GM23338 (cell line): ENCODE results near the gene MLPH. TPM values are rescaled to one million over a fixed set of nuclear protein-coding genes. Genes with fewer than 3 reads are reported as not detected.
A peak's percentile ranks its signal among the peaks of the same experiment; 100 is the strongest.

Source experiments
- ATAC-seq: fragments of 200-7000 bp; cut with Tn5 transposase; 3 replicates; pipeline ENCODE4 v1.9.1; 2020
- DNase-seq: peaks from one replicate; pipeline ENCODE4 v3.0.0-alpha.2; 2015; ENCODE audit warnings: low spot score
- H2AFZ ChIP-seq: fragments of 200-600 bp; sonication (generic); 2 replicates; pipeline ENCODE4 v1.8.0; 2016; ENCODE audit warnings: antibody characterized with exemption, mild to moderate bottlenecking, moderate library complexity
- H3F3A ChIP-seq: fragments of 200-600 bp; sonication (generic); replicated peaks from 2 replicates; pipeline ENCODE4 v1.8.0; 2017; ENCODE audit warnings: antibody characterized with exemption, mixed run types, low read depth
- H3K27ac ChIP-seq: fragments of 200-600 bp; sonication (generic); 2 replicates; pipeline ENCODE4 v1.6.1; 2016; ENCODE audit warnings: low read depth
- H3K27me3 ChIP-seq: fragments of 200-600 bp; sonication (generic); 2 replicates; pipeline ENCODE4 v1.8.0; 2016; ENCODE audit warnings: mild to moderate bottlenecking, mixed run types, moderate library complexity; ENCODE audit not compliant: insufficient read depth
- H3K36me3 ChIP-seq: fragments of 200-600 bp; sonication (generic); 2 replicates; pipeline ENCODE4 v1.8.0; 2016; ENCODE audit warnings: mild to moderate bottlenecking; ENCODE audit not compliant: insufficient read depth
- H3K4me1 ChIP-seq: fragments of 200-600 bp; sonication (generic); 2 replicates; pipeline ENCODE4 v1.8.0; 2016; ENCODE audit warnings: mild to moderate bottlenecking, moderate library complexity; ENCODE audit not compliant: insufficient read depth
- H3K4me2 ChIP-seq: fragments of 200-600 bp; sonication (generic); 2 replicates; pipeline ENCODE4 v1.7.1; 2017; ENCODE audit warnings: mixed run types
- H3K4me3 ChIP-seq: fragments of 200-600 bp; sonication (generic); 2 replicates; pipeline ENCODE4 v1.6.1; 2016; ENCODE audit warnings: mixed run types
- H3K79me2 ChIP-seq: fragments of 200-600 bp; sonication (generic); replicated peaks from 2 replicates; pipeline ENCODE4 v1.8.0; 2017; ENCODE audit warnings: mild to moderate bottlenecking; ENCODE audit not compliant: insufficient read depth
- H3K9me2 ChIP-seq: fragments of 200-600 bp; sonication (generic); 2 replicates; pipeline ENCODE4 v1.8.0; 2017; ENCODE audit not compliant: insufficient read depth
- H4K20me1 ChIP-seq: fragments of 200-600 bp; sonication (generic); replicated peaks from 2 replicates; pipeline ENCODE4 v1.8.0; 2017; ENCODE audit warnings: mild to moderate bottlenecking; ENCODE audit not compliant: insufficient read depth
- H3K27ac Mint-ChIP-seq: 2 replicates; pipeline ENCODE4 v1.8.0; 2020; ENCODE audit warnings: inconsistent platforms, mild to moderate bottlenecking, moderate library complexity, mixed read lengths
- H3K27me3 Mint-ChIP-seq: 3 replicates; pipeline ENCODE4 v1.8.0; 2022; ENCODE audit warnings: low read depth, mild to moderate bottlenecking, moderate library complexity, mixed read lengths, inconsistent platforms; ENCODE audit not compliant: insufficient read depth, poor library complexity
- H3K36me3 Mint-ChIP-seq: 3 replicates; pipeline ENCODE4 v1.8.0; 2021; ENCODE audit warnings: low read depth, mild to moderate bottlenecking, inconsistent platforms, moderate library complexity, mixed read lengths
- H3K4me1 Mint-ChIP-seq: 3 replicates; pipeline ENCODE4 v1.8.0; 2020; ENCODE audit warnings: mild to moderate bottlenecking, inconsistent platforms, mixed read lengths
- H3K4me3 Mint-ChIP-seq: 3 replicates; pipeline ENCODE4 v1.8.0; 2021; ENCODE audit warnings: moderate library complexity, mild to moderate bottlenecking, inconsistent platforms, mixed read lengths
- H3K9me3 Mint-ChIP-seq: 3 replicates; pipeline ENCODE4 v1.8.0; 2020; ENCODE audit warnings: moderate library complexity, mild to moderate bottlenecking, inconsistent platforms, mixed read lengths
- CREB1 ChIP-seq: fragments of 250-450 bp; sonication (Bioruptor Pico); IDR thresholded peaks from 2 replicates; pipeline ENCODE4 v1.5.0; 2020; ENCODE audit warnings: low read depth, mild to moderate bottlenecking, moderate library complexity
- EZH2 ChIP-seq: fragments of 200-600 bp; sonication (generic); IDR thresholded peaks from one replicate; pipeline ENCODE4 v1.8.0; 2017; ENCODE audit warnings: antibody characterized with exemption, mild to moderate bottlenecking, low read depth; ENCODE audit not compliant: unreplicated experiment
- JUNB ChIP-seq: IDR thresholded peaks from one replicate; pipeline ENCODE4 v1.6.1; 2016; ENCODE audit warnings: antibody characterized with exemption; ENCODE audit not compliant: unreplicated experiment
- NANOG ChIP-seq: IDR thresholded peaks from 2 replicates; pipeline ENCODE4 v1.6.1; 2016; ENCODE audit warnings: antibody characterized with exemption, borderline replicate concordance
- STAT1 ChIP-seq: IDR thresholded peaks from one replicate; pipeline ENCODE4 v1.6.1; 2016; ENCODE audit warnings: antibody characterized with exemption; ENCODE audit not compliant: unreplicated experiment
- ZNF114 ChIP-seq: fragments of 250-450 bp; sonication (Bioruptor Pico); IDR thresholded peaks from 2 replicates; pipeline ENCODE4 v1.5.0; 2020; ENCODE audit warnings: mild to moderate bottlenecking, moderate library complexity
- ZNF331 ChIP-seq: fragments of 250-450 bp; sonication (Bioruptor Pico); IDR thresholded peaks from 2 replicates; pipeline ENCODE4 v1.5.0; 2020; ENCODE audit warnings: low read depth, mild to moderate bottlenecking, moderate library complexity
- polyA plus RNA-seq: library from polyadenylated mRNA; unstranded; fragments of >200 nt; fragmentation: Nextera tagmentation; extraction: Ambion mirVana; gene quantifications from 2 replicates; pipeline ENCODE4 v1.2.1, GENCODE V29; 2016
- total RNA-seq: library from RNA; depleted of rRNA; stranded (reverse); fragments of >200 nt; shearing (Covaris generic); gene quantifications from 2 replicates; pipeline ENCODE4 v1.2.3, GENCODE V29; 2014
- TF ChIP-seq, protein P1 (sequence below), 2 experiments: fragments of 200-600 bp in 1 of 2; sonication (generic) in 1 of 2; conservative IDR thresholded peaks; 2 replicates each; pipeline versions ENCODE4 v1.5.1 to v1.6.1; 2016 to 2017; ENCODE audit warnings: antibody characterized with exemption in 2 of 2, low read depth in 2 of 2, mild to moderate bottlenecking in 2 of 2, moderate library complexity in 1 of 2
- TF ChIP-seq, protein P2 (sequence below): fragments of 250-450 bp; sonication (Bioruptor Pico); IDR thresholded peaks from 2 replicates; pipeline ENCODE4 v1.5.0; 2020; ENCODE audit warnings: mild to moderate bottlenecking, moderate library complexity

The MLPH gene
- total and polyA plus RNA-seq, 2 experiments from 2014 or later = 13.6 to 16.5 TPM

DNA sequence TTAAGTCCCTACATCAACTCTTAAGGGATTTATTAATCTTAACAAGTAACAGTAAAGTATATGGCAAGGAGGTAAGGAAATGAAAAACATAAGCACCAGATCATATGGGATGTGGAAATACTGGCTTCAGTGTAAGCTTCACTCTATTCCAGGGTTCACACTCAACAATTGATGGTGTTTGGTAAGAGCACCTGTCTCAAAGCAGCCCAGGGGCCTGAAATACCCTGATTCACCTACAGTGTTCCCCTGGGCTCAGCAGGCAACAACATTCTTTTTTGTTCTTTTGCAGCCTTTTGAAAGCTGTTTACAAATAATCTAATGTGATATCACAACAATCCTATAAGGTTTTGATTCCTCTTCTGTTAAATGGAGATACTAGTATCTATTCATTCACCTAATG lies 1.2 kb upstream of the MLPH start:
- H3K36me3 ChIP-seq = no peaks in the 10 kb centered on the region
- Mint-ChIP-seq H3K4me1 (peaks cover 39% of the 10 kb centered on the region), H3K36me3 (peaks cover 6% of the 10 kb centered on the region), H3K4me3 (peak overlapping the region; percentile 80), H3K9me3 (peaks cover 5% of the 10 kb centered on the region), H3K27me3 (peaks cover 33% of the 10 kb centered on the region), H3K27ac (no peak overlapping the region)
- H3K4me2 ChIP-seq = peak overlapping the region; percentile 89
- ATAC-seq (peak; percentile 13), DNase-seq (peak; percentile 50)
- no peaks in the 10 kb centered on the region for H3F3A ChIP-seq
- no peak overlapping the region for H2AFZ ChIP-seq
- H3K4me1 ChIP-seq = peaks cover 31% of the 10 kb centered on the region
- no peak for TF ChIP-seq ZNF114 (CRISPR knock-in tag)
- TF ChIP-seq CREB1 = no peak
- TF ChIP-seq, protein P1, sequence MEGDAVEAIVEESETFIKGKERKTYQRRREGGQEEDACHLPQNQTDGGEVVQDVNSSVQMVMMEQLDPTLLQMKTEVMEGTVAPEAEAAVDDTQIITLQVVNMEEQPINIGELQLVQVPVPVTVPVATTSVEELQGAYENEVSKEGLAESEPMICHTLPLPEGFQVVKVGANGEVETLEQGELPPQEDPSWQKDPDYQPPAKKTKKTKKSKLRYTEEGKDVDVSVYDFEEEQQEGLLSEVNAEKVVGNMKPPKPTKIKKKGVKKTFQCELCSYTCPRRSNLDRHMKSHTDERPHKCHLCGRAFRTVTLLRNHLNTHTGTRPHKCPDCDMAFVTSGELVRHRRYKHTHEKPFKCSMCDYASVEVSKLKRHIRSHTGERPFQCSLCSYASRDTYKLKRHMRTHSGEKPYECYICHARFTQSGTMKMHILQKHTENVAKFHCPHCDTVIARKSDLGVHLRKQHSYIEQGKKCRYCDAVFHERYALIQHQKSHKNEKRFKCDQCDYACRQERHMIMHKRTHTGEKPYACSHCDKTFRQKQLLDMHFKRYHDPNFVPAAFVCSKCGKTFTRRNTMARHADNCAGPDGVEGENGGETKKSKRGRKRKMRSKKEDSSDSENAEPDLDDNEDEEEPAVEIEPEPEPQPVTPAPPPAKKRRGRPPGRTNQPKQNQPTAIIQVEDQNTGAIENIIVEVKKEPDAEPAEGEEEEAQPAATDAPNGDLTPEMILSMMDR (conservative IDR thresholded peaks at IDR 0.05; ENCODE audit: low read depth in 2 of 2) = 0 out of 4 replicates have a peak, but pooled peaks of 1 of the 2 experiments have one; percentile 12
- no peak for TF ChIP-seq NANOG
- TF ChIP-seq ZNF331 (CRISPR knock-in tag) = no peak
- no peak overlapping the region for H3K27ac ChIP-seq
- H4K20me1 ChIP-seq = no peaks in the 10 kb centered on the region
- H3K79me2 ChIP-seq = no peaks in the 10 kb centered on the region
- H3K27me3 ChIP-seq = peaks cover 41% of the 10 kb centered on the region
- no peaks in the 10 kb centered on the region for H3K9me2 ChIP-seq
- peak overlapping the region; percentile 79 for H3K4me3 ChIP-seq

DNA sequence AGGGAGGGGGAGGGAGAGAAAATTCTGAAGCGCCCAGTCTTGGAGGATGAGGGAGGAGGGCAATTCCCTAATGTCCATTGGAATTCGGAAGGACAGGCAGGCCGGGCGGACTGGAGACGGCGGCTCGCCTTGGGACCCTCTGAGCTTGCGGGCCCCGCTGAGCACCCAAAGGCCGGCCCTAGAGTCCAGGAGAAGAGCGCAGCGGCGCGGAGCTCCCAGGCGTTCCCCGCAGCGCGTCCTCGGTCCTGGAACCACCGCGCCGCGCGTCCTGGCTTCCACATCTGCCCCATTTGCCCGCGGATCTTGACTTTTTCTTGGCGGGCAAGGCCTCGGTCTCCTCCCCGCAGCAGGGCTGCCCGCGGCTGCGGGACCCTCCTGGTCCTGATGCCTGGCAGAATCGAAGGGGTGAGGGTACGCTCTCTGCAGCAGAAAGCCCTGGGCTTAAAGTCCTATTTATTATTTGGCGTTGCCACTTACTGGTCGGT lies 675 bp upstream of the MLPH start:
- no peaks in the 10 kb centered on the region for H4K20me1 ChIP-seq
- Mint-ChIP-seq H3K4me3 (peak overlapping the region; percentile 80), H3K36me3 (peaks cover 11% of the 10 kb centered on the region), H3K27me3 (peaks cover 36% of the 10 kb centered on the region), H3K27ac (no peak overlapping the region), H3K9me3 (peaks cover 10% of the 10 kb centered on the region), H3K4me1 (peaks cover 44% of the 10 kb centered on the region)
- ATAC-seq (peak; percentile 24), DNase-seq (peak; percentile 59)
- H3K4me2 ChIP-seq = peak overlapping the region; percentile 89
- no peak overlapping the region for H3K27ac ChIP-seq
- H3K36me3 ChIP-seq = no peaks in the 10 kb centered on the region
- H3K4me3 ChIP-seq = peak overlapping the region; percentile 79
- peaks cover 41% of the 10 kb centered on the region for H3K27me3 ChIP-seq
- H3K4me1 ChIP-seq = peaks cover 36% of the 10 kb centered on the region
- H3K79me2 ChIP-seq = 0 out of 2 replicates have a peak, but pooled peaks cover 3% of the 10 kb centered on the region
- peak overlapping the region; percentile 97 for H2AFZ ChIP-seq
- TF ChIP-seq EZH2 = peak; percentile 44
- TF ChIP-seq ZNF114 (CRISPR knock-in tag) = no peak
- TF ChIP-seq STAT1 = no peak
- H3K9me2 ChIP-seq = no peaks in the 10 kb centered on the region
- no peaks in the 10 kb centered on the region for H3F3A ChIP-seq

DNA sequence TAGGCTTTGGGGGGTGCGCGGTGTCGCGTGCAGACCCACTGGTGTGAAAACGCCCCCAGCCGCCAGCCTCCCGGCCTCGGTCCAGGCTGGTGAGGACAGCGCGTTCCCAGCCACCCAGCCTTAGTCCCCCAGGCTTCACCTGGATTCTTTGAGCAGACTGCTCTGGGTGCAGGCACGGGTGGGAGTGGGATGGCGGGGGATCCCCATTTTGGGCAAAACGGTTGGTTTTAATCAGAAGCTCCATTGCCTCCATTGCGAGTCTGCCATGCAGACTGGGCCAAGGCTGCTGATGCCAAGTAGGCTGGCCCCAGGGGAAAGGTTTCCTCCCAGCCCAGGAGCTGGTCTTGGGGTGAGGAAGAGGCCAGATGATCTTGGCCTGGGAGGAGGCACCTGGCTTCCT lies 445 bp downstream of the MLPH start:
- Histone ChIP-seq H2AFZ (peak overlapping the region; percentile 97), H3K27ac (no peak overlapping the region), H3K79me2 (0 out of 2 replicates have a peak, but pooled peaks cover 3% of the 10 kb centered on the region), H3K4me3 (peak overlapping the region; percentile 79), H3F3A (no peaks in the 10 kb centered on the region), H3K27me3 (peaks cover 41% of the 10 kb centered on the region), H4K20me1 (no peaks in the 10 kb centered on the region), H3K36me3 (peaks cover 4% of the 10 kb centered on the region; the same call in 1 of the 2 replicates), H3K4me1 (peaks cover 36% of the 10 kb centered on the region), H3K4me2 (peak overlapping the region; percentile 89), H3K9me2 (no peaks in the 10 kb centered on the region)
- peaks cover 36% of the 10 kb centered on the region for H3K27me3 Mint-ChIP-seq
- DNase-seq = no peak
- peak overlapping the region; percentile 80 for H3K4me3 Mint-ChIP-seq
- H3K36me3 Mint-ChIP-seq = peaks cover 21% of the 10 kb centered on the region
- peaks cover 20% of the 10 kb centered on the region for H3K9me3 Mint-ChIP-seq
- H3K27ac Mint-ChIP-seq = no peak overlapping the region
- peaks cover 41% of the 10 kb centered on the region for H3K4me1 Mint-ChIP-seq
- ATAC-seq = peak; percentile 10; the same call in 2 of the 3 replicates
- TF ChIP-seq STAT1 = no peak
- TF ChIP-seq ZNF331 (CRISPR knock-in tag) = no peak
- TF ChIP-seq, protein P2, sequence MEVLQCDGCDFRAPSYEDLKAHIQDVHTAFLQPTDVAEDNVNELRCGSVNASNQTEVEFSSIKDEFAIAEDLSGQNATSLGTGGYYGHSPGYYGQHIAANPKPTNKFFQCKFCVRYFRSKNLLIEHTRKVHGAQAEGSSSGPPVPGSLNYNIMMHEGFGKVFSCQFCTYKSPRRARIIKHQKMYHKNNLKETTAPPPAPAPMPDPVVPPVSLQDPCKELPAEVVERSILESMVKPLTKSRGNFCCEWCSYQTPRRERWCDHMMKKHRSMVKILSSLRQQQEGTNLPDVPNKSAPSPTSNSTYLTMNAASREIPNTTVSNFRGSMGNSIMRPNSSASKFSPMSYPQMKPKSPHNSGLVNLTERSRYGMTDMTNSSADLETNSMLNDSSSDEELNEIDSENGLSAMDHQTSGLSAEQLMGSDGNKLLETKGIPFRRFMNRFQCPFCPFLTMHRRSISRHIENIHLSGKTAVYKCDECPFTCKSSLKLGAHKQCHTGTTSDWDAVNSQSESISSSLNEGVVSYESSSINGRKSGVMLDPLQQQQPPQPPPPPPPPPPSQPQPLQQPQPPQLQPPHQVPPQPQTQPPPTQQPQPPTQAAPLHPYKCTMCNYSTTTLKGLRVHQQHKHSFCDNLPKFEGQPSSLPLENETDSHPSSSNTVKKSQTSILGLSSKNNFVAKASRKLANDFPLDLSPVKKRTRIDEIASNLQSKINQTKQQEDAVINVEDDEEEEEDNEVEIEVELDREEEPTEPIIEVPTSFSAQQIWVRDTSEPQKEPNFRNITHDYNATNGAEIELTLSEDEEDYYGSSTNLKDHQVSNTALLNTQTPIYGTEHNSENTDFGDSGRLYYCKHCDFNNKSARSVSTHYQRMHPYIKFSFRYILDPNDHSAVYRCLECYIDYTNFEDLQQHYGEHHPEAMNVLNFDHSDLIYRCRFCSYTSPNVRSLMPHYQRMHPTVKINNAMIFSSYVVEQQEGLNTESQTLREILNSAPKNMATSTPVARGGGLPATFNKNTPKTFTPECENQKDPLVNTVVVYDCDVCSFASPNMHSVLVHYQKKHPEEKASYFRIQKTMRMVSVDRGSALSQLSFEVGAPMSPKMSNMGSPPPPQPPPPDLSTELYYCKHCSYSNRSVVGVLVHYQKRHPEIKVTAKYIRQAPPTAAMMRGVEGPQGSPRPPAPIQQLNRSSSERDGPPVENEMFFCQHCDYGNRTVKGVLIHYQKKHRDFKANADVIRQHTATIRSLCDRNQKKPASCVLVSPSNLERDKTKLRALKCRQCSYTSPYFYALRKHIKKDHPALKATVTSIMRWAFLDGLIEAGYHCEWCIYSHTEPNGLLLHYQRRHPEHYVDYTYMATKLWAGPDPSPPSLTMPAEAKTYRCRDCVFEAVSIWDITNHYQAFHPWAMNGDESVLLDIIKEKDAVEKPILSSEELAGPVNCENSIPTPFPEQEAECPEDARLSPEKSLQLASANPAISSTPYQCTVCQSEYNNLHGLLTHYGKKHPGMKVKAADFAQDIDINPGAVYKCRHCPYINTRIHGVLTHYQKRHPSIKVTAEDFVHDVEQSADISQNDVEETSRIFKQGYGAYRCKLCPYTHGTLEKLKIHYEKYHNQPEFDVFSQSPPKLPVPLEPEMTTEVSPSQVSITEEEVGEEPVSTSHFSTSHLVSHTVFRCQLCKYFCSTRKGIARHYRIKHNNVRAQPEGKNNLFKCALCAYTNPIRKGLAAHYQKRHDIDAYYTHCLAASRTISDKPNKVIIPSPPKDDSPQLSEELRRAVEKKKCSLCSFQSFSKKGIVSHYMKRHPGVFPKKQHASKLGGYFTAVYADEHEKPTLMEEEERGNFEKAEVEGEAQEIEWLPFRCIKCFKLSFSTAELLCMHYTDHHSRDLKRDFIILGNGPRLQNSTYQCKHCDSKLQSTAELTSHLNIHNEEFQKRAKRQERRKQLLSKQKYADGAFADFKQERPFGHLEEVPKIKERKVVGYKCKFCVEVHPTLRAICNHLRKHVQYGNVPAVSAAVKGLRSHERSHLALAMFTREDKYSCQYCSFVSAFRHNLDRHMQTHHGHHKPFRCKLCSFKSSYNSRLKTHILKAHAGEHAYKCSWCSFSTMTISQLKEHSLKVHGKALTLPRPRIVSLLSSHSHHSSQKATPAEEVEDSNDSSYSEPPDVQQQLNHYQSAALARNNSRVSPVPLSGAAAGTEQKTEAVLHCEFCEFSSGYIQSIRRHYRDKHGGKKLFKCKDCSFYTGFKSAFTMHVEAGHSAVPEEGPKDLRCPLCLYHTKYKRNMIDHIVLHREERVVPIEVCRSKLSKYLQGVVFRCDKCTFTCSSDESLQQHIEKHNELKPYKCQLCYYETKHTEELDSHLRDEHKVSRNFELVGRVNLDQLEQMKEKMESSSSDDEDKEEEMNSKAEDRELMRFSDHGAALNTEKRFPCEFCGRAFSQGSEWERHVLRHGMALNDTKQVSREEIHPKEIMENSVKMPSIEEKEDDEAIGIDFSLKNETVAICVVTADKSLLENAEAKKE (CRISPR knock-in tag) = no peak
- TF ChIP-seq JUNB = no peak
- no peak for TF ChIP-seq EZH2
